Stimulated activated CD8-positive, alpha-beta memory T cell treated with anti-CD3 and anti-CD28 coated beads, Interleukin-2, amount 100 ng/mL, for 48 hours (primary cell): Measurements from ENCODE around the gene EIF5A.
"Not testable (repeated sequence)": the region's sequence is repeated elsewhere in the genome, so short reads cannot be mapped to it uniquely, and the experiment has no call there.

Experiments used
- DNase-seq, 2 donors: peaks; one replicate each; pipeline ENCODE4 v3.0.0-alpha.2; 2020; ENCODE audit warnings: low read depth in 2 of 2

EIF5A gene

GRCh38 chr17:7330638-7331015 lies 23.2 kb downstream of the EIF5A start:
- DNase-seq = no peak

- no peak for DNase-seq
Measured at GRCh38 chr17:7332111-7332510, 24.7 kb downstream of the EIF5A start.

- DNase-seq = not testable (repeated sequence)
Measured at GRCh38 chr17:7332600-7333069, 25.2 kb downstream of the EIF5A start.

GRCh38 chr17:7334938-7335538 lies 27.6 kb downstream of the EIF5A start:
- DNase-seq = no peak

- not testable (repeated sequence) for DNase-seq
Measured at GRCh38 chr17:7335765-7336164, 28.3 kb downstream of the EIF5A start.

- peak; percentile 84 to 89 for DNase-seq
Measured at GRCh38 chr17:7336240-7337175, 29.1 kb downstream of the EIF5A start, which contains the start of gene ACAP1. Gene ACAP1 (plus strand): TSS chr17:7336529. CDS start chr17:7336735, 206 bp downstream.

GRCh38 chr17:7337600-7337999 lies 30.2 kb downstream of the EIF5A start:
- not testable (repeated sequence) for DNase-seq

- no peak for DNase-seq
Measured at GRCh38 chr17:7340179-7340578, 32.8 kb downstream of the EIF5A start.

- no peak for DNase-seq
Measured at GRCh38 chr17:7341842-7342241, 34.4 kb downstream of the EIF5A start.

- DNase-seq = no peak
Measured at GRCh38 chr17:7343250-7343649, 35.8 kb downstream of the EIF5A start.

GRCh38 chr17:7346761-7347614 lies 39.6 kb downstream of the EIF5A start:
- no peak for DNase-seq

GRCh38 chr17:7347630-7348477 lies 40.4 kb downstream of the EIF5A start:
- DNase-seq = no peak

- DNase-seq = no peak
Measured at GRCh38 chr17:7348478-7349242, 41.2 kb downstream of the EIF5A start.

- peak; percentile 69 to 85 for DNase-seq
Measured at GRCh38 chr17:7351665-7352502, 44.5 kb downstream of the EIF5A start, which contains the start of gene KCTD11. Gene KCTD11 (plus strand): TSS chr17:7352162.

GRCh38 chr17:7352503-7352889 lies 45.1 kb downstream of the EIF5A start:
- DNase-seq = no peak

GRCh38 chr17:7352910-7353635 lies 45.6 kb downstream of the EIF5A start:
- DNase-seq = no peak

- DNase-seq = no peak
Measured at GRCh38 chr17:7354262-7354843, 46.9 kb downstream of the EIF5A start.

GRCh38 chr17:7355053-7355452 lies 47.6 kb downstream of the EIF5A start, which contains the start of gene TMEM95:
Gene TMEM95 (plus strand): TSS chr17:7355156. CDS start chr17:7355205, 49 bp downstream.
- no peak for DNase-seq
